ENCODE results near the gene RAB31. TPM values are rescaled to one million over a fixed set of nuclear protein-coding genes. Genes with fewer than 3 reads are reported as not detected.

The RAB31 gene
- polyA plus RNA-seq, 1 of the 3 experiments (the other 2 are of a cell fraction) = 23.0 TPM

GRCh38 chr18:9804517-9805104 lies 96.5 kb downstream of the RAB31 start (continued):
- TF ChIP-seq NRF1 (IDR thresholded peaks at IDR 0.05; ENCODE audit: low read depth, low read length) = no peak
- no peak for TF ChIP-seq NFIC (IDR thresholded peaks at IDR 0.05; ENCODE audit: borderline replicate concordance)
- no peak for TF ChIP-seq REST (IDR thresholded peaks at IDR 0.05; ENCODE audit: low read depth, low read length)
- no peak for TF ChIP-seq JUND (IDR thresholded peaks at IDR 0.05)
- no peak for TF ChIP-seq CTCF (IDR thresholded peaks at IDR 0.05)
- TF ChIP-seq TAF1 (IDR thresholded peaks at IDR 0.05; ENCODE audit: borderline replicate concordance, low read depth, low read length) = no peak
- no peak for TF ChIP-seq GATA2 (CRISPR knock-in tag; IDR thresholded peaks at IDR 0.05)
- TF ChIP-seq MXI1 (IDR thresholded peaks at IDR 0.05; ENCODE audit: low read depth, low read length) = no peak

GRCh38 chr18:9806905-9807304 lies 98.8 kb downstream of the RAB31 start:
- no peak overlapping the region for H2AFZ ChIP-seq (ENCODE audit: low read depth)
- no peak overlapping the region for H3K4me3 ChIP-seq (ENCODE audit: low read depth in 2 of 2, low read length in 1 of 2)
- H3K4me2 ChIP-seq = no peak overlapping the region
- no peaks in the 10 kb centered on the region for H3F3A ChIP-seq (replicated peaks; ENCODE audit: insufficient read depth)
- H3K36me3 ChIP-seq (replicated peaks in 1 of 2; ENCODE audit: control insufficient read depth in 1 of 2, insufficient read depth in 2 of 2, low read length in 1 of 2) = peaks cover 0 to 2% of the 10 kb centered on the region in 2 experiments
- H3K79me2 ChIP-seq (ENCODE audit: insufficient read depth) = no peaks in the 10 kb centered on the region
- no peaks in the 10 kb centered on the region for H3K27me3 ChIP-seq (ENCODE audit: insufficient read depth)
- WGBS (ENCODE audit: low lambda C conversion rate) = 96% methylated on average over 9 of the region's 9 CpGs
- no peak for DNase-seq
- ChIA-PET CTCF (no interaction called here), POLR2A (no interaction called here)
- no peaks in the 10 kb centered on the region for H4K20me1 ChIP-seq (ENCODE audit: insufficient read depth)
- H3K27ac ChIP-seq (ENCODE audit: low read depth in 2 of 2, low read length in 1 of 2) = no peak overlapping the region
- peaks cover 15 to 22% of the 10 kb centered on the region in 2 experiments; a peak in 2 of 4 replicates for H3K4me1 ChIP-seq (ENCODE audit: control insufficient read depth in 1 of 2, insufficient read depth in 2 of 2, low read depth in 1 of 2, low read length in 1 of 2)
- H3K9me2 ChIP-seq = no peaks in the 10 kb centered on the region
- no peak overlapping the region for H3K9ac ChIP-seq
- H3K9me3 ChIP-seq = no peaks in the 10 kb centered on the region
- TF ChIP-seq USF1 (IDR thresholded peaks at IDR 0.05; ENCODE audit: borderline replicate concordance, low read depth) (no peak), EZH2phosphoT487 (IDR thresholded peaks at IDR 0.05; ENCODE audit: borderline replicate concordance, low read depth) (no peak), REST (IDR thresholded peaks at IDR 0.05; ENCODE audit: low read depth, low read length) (no peak), GABPA (IDR thresholded peaks at IDR 0.05; ENCODE audit: low read depth) (no peak), RXRA (IDR thresholded peaks at IDR 0.05; ENCODE audit: borderline replicate concordance, low read depth) (no peak), MAX (IDR thresholded peaks at IDR 0.05; ENCODE audit: low read depth) (no peak), RFX5 (IDR thresholded peaks at IDR 0.05; ENCODE audit: low read length) (no peak), IRF3 (IDR thresholded peaks at IDR 0.05; ENCODE audit: low read depth, low read length) (no peak), USF2 (IDR thresholded peaks at IDR 0.05; ENCODE audit: borderline replicate concordance, low read depth, low read length) (no peak), YY1 (IDR thresholded peaks at IDR 0.05; ENCODE audit: low read depth) (no peak), FOSL2 (IDR thresholded peaks at IDR 0.05; ENCODE audit: borderline replicate concordance, low read depth) (no peak)

Measured in SK-N-SH (cell line).